ENCODE results near the gene TRAPPC6A. TPM values are rescaled to one million over a fixed set of nuclear protein-coding genes. Genes with fewer than 3 reads are reported as not detected.

TRAPPC6A gene
- total and polyA plus RNA-seq, 2 donors (not counting 1 experiment from before 2014, with no cell fraction given): 40.3 to 79.0 TPM

DNA sequence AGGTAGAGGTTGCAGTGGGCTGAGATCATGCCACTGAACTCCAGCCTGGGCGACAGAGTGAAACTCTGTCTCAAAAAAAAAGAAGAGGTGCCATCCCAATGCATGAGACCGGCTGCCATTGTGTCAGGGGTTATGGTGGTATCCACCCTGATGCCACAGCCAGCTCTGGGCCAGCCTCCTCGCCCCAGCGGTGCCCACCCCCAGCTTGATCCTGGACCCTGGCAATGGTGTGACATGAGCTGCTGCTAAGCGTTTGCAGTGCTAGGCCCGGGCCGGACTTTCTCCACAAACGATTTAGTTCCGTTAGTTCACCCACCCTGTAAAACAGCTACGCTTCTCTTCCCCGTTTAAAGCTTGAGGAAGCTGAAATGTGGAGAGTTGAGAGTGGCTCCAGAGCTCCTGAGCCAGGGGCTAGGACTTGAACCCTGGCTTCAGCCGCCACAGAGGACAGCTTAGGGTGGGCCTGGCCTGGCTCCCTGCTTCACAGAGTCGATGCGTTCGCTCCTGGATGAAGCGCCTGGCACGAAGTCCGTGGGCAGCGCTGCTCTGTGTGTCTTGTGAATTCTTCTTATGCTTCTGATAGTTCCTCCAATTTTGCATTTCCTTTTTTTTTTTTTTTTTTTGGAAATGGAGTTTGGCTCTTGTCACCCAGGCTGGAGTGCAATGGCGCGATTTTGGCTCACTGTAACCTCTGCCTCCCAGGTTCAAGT, 42.7 kb downstream of the TRAPPC6A start:
- intact Hi-C loops (cut with micrococcal nuclease): no loop called here
- Histone ChIP-seq H3K9ac (ENCODE audit: low read length) (no peak overlapping the region), H3K4me2 (replicated peaks; ENCODE audit: low read depth, low read length, poor library complexity, severe bottlenecking) (peak overlapping the region; percentile 37), H4K20me1 (ENCODE audit: control insufficient read depth, insufficient read depth, low read length, poor library complexity, severe bottlenecking) (peaks cover 28% of the 10 kb centered on the region), H2AFZ (ENCODE audit: insufficient read depth, low read depth, low read length, poor library complexity, severe bottlenecking) (no peak overlapping the region), H3K4me1 (ENCODE audit: control insufficient read depth in 2 of 2, insufficient read depth in 2 of 2, low read length in 2 of 2) (peaks cover 42 to 52% of the 10 kb centered on the region in 2 donors), H3K79me2 (ENCODE audit: control insufficient read depth, insufficient read depth, low read length) (peaks cover 76% of the 10 kb centered on the region), H3K27ac (ENCODE audit: low read length in 2 of 2) (peak overlapping the region; percentile 65 to 80), H3K9me3 (ENCODE audit: control extremely low read depth in 1 of 3, control insufficient read depth in 2 of 3, insufficient read depth in 1 of 3, low read length in 2 of 3) (no peaks in the 10 kb centered on the region), H3K36me3 (replicated peaks in 1 of 2; ENCODE audit: control extremely low read depth in 1 of 2, control insufficient read depth in 1 of 2, extremely low read depth in 1 of 2, insufficient read depth in 2 of 2, low read length in 1 of 2) (no peaks in the 10 kb centered on the region), H3K4me3 (ENCODE audit: control extremely low read depth in 1 of 5, extremely low read depth in 1 of 5, insufficient read depth in 1 of 5, low read depth in 2 of 5, low read length in 4 of 5) (no peak overlapping the region), H3K27me3 (replicated peaks in 1 of 4; ENCODE audit: control extremely low read depth in 1 of 4, control insufficient read depth in 3 of 4, insufficient read depth in 4 of 4, low read length in 3 of 4) (no peaks in the 10 kb centered on the region)
- ATAC-seq (ENCODE audit: low read depth) (no peak), DNase-seq (no peak)
- CTCF ChIA-PET: interaction anchor here (0.7 to 1.9 kb wide), 4 partner anchors 10 to 76 kb away, joined by 3 to 6 read pairs (median 3); partner anchors contain the start of gene PPP1R37
- no peaks in the 10 kb centered on the region for H3K27me3 Mint-ChIP-seq
- no peak overlapping the region for H3K4me3 Mint-ChIP-seq
- H3K27ac Mint-ChIP-seq: peak overlapping the region; percentile 90
- WGBS (ENCODE audit: insufficient coverage): 95% methylated on average over 14 of the region's 21 CpGs
- peaks cover 51% of the 10 kb centered on the region for H3K4me1 Mint-ChIP-seq
- POLR2A ChIA-PET: no interaction called here
- no peaks in the 10 kb centered on the region for H3K9me3 Mint-ChIP-seq (ENCODE audit: insufficient read depth)
- TF ChIP-seq, protein P1, sequence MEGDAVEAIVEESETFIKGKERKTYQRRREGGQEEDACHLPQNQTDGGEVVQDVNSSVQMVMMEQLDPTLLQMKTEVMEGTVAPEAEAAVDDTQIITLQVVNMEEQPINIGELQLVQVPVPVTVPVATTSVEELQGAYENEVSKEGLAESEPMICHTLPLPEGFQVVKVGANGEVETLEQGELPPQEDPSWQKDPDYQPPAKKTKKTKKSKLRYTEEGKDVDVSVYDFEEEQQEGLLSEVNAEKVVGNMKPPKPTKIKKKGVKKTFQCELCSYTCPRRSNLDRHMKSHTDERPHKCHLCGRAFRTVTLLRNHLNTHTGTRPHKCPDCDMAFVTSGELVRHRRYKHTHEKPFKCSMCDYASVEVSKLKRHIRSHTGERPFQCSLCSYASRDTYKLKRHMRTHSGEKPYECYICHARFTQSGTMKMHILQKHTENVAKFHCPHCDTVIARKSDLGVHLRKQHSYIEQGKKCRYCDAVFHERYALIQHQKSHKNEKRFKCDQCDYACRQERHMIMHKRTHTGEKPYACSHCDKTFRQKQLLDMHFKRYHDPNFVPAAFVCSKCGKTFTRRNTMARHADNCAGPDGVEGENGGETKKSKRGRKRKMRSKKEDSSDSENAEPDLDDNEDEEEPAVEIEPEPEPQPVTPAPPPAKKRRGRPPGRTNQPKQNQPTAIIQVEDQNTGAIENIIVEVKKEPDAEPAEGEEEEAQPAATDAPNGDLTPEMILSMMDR (IDR thresholded peaks at IDR 0.05): no peak
- no peak for TF ChIP-seq EZH2 (IDR thresholded peaks at IDR 0.05; ENCODE audit: borderline replicate concordance, insufficient read depth, low read depth, low read length, poor library complexity, severe bottlenecking)

DNA sequence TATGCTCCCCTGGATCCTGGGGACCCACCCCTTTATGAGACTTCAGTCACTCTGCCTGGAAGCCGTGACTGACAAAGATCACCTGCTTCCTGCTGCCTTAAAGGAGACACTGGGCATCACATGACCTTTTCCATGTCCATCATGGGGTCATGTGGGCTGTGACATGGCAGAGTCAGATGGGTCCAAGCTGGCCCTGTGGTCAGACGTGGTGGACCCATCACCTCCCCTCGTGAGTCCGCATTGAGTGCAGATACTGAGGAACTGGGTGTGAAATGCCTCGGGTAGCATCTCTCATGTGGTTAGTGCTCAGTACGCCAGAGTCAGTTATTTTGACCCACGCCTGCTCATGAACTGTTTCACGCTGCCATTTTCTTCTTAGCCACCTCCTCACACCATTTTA, 44.4 kb downstream of the TRAPPC6A start:
- no peaks in the 10 kb centered on the region for H3K36me3 ChIP-seq (replicated peaks in 1 of 2; ENCODE audit: control extremely low read depth in 1 of 2, control insufficient read depth in 1 of 2, extremely low read depth in 1 of 2, insufficient read depth in 2 of 2, low read length in 1 of 2)
- peaks cover 82% of the 10 kb centered on the region for H3K79me2 ChIP-seq (ENCODE audit: control insufficient read depth, insufficient read depth, low read length)
- intact Hi-C loops (cut with micrococcal nuclease): no loop called here
- H3K4me3 Mint-ChIP-seq: peak overlapping the region; percentile 64
- TF ChIP-seq, protein P1 (IDR thresholded peaks at IDR 0.05): no peak
- no peak for TF ChIP-seq EZH2 (IDR thresholded peaks at IDR 0.05; ENCODE audit: borderline replicate concordance, insufficient read depth, low read depth, low read length, poor library complexity, severe bottlenecking)
- ChIA-PET CTCF (interaction anchor here (1.1 kb wide), 1 partner anchor 8 kb away, joined by 3 read pairs; no protein-coding TSS in a partner anchor), POLR2A (no interaction called here)
- peaks cover 51% of the 10 kb centered on the region for H3K4me1 Mint-ChIP-seq
- no peaks in the 10 kb centered on the region for H3K27me3 Mint-ChIP-seq
- H3K9ac ChIP-seq (ENCODE audit: low read length): no peak overlapping the region
- H3K27ac Mint-ChIP-seq: peak overlapping the region; percentile 90
- no peaks in the 10 kb centered on the region for H3K27me3 ChIP-seq (replicated peaks in 1 of 4; ENCODE audit: control extremely low read depth in 1 of 4, control insufficient read depth in 3 of 4, insufficient read depth in 4 of 4, low read length in 3 of 4)
- H3K4me3 ChIP-seq (ENCODE audit: control extremely low read depth in 1 of 5, extremely low read depth in 1 of 5, insufficient read depth in 1 of 5, low read depth in 2 of 5, low read length in 4 of 5): no peak overlapping the region
- H3K4me2 ChIP-seq (replicated peaks; ENCODE audit: low read depth, low read length, poor library complexity, severe bottlenecking): peak overlapping the region; percentile 67
- H3K27ac ChIP-seq (ENCODE audit: low read length in 2 of 2): peak overlapping the region; percentile 65 to 80
- peaks cover 42 to 52% of the 10 kb centered on the region in 2 donors for H3K4me1 ChIP-seq (ENCODE audit: control insufficient read depth in 2 of 2, insufficient read depth in 2 of 2, low read length in 2 of 2)
- ATAC-seq (ENCODE audit: low read depth) (no peak), DNase-seq (no peak)
- peaks cover 36% of the 10 kb centered on the region for H4K20me1 ChIP-seq (ENCODE audit: control insufficient read depth, insufficient read depth, low read length, poor library complexity, severe bottlenecking)
- 91% methylated on average over 7 of the region's 8 CpGs for WGBS (ENCODE audit: insufficient coverage)
- H2AFZ ChIP-seq (ENCODE audit: insufficient read depth, low read depth, low read length, poor library complexity, severe bottlenecking): no peak overlapping the region
- no peaks in the 10 kb centered on the region for H3K9me3 ChIP-seq (ENCODE audit: control extremely low read depth in 1 of 3, control insufficient read depth in 2 of 3, insufficient read depth in 1 of 3, low read length in 2 of 3)
- no peaks in the 10 kb centered on the region for H3K9me3 Mint-ChIP-seq (ENCODE audit: insufficient read depth)
